Non-pigmented ciliary epithelial cell (primary cell): ENCODE measurements around the gene SIDT2.

Source experiments
- DNase-seq: peaks from one replicate; pipeline ENCODE4 v3.0.0-alpha.2; 2010; ENCODE audit warnings: low read depth

SIDT2 gene

GRCh38 chr11:117222991-117223740 lies 44.6 kb downstream of the SIDT2 start:
- DNase-seq = no peak

GRCh38 chr11:117223741-117224689 lies 45.5 kb downstream of the SIDT2 start:
- DNase-seq = no peak

GRCh38 chr11:117225553-117226170 lies 47.1 kb downstream of the SIDT2 start:
- no peak for DNase-seq

- no peak for DNase-seq
Measured at GRCh38 chr11:117226388-117227385, 48.1 kb downstream of the SIDT2 start.

- DNase-seq = no peak
Measured at GRCh38 chr11:117228091-117228490, 49.5 kb downstream of the SIDT2 start.

DNA sequence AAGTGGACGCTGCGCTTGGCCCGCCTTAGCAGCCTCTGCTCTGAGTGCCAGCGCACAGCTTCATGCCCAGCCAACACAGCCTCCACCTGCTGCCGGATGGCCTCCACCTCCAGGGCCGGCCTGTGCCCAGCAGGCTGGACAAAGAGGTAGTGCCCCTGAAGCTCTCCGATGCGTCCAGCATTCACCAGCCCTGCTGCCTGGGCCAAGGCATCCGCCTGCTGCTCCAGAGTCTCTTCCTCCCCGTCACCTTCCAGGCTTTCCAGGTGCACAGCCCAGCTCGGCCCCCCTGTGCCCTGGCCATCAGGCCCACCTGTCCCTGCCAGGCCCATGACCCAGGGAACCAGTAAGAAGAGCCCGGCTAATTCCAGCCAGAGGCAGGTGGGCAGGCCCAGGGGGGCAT lies 50.9 kb downstream of the SIDT2 start:
- DNase-seq = no peak

DNA sequence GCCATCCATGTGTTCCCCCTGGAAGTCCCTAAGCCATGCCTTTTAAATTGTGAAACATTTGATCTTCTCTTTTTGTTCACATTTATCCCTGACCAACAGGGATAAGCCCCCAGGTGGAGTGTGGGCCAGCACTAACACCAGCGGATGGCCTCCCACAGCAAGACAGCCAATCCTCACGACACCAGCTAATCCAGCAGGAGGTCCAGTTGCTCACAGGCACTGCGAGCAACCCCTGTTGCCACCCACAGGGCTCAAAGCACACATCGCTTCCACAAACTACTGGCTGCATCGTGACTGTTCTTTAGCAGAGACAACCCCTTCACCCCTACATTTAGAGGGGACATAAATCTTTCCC lies 51.4 kb downstream of the SIDT2 start:
- DNase-seq = no peak

GRCh38 chr11:117230286-117230961 lies 51.9 kb downstream of the SIDT2 start:
- no peak for DNase-seq

GRCh38 chr11:117230999-117231841 lies 52.7 kb downstream of the SIDT2 start:
- DNase-seq = no peak

DNA sequence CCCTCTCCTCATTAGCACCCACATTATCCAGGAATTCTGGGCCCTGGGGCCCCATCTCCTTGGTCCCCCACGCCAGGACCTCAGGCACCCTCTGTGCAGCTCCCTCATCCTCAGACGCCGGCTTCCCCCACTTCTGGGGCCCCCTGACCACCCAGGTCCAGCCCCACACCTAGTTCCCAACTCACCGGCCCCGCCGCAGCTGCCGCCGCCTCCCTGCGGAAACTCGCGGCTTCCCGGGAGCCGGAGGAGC lies 53.2 kb downstream of the SIDT2 start, which contains the start of gene PCSK7:
Gene PCSK7, minus strand, starts transcription at position 232 of the 250 bp plus-strand sequence. CDS start 2,229 bp downstream, outside the sequence.
- no peak for DNase-seq

DNA sequence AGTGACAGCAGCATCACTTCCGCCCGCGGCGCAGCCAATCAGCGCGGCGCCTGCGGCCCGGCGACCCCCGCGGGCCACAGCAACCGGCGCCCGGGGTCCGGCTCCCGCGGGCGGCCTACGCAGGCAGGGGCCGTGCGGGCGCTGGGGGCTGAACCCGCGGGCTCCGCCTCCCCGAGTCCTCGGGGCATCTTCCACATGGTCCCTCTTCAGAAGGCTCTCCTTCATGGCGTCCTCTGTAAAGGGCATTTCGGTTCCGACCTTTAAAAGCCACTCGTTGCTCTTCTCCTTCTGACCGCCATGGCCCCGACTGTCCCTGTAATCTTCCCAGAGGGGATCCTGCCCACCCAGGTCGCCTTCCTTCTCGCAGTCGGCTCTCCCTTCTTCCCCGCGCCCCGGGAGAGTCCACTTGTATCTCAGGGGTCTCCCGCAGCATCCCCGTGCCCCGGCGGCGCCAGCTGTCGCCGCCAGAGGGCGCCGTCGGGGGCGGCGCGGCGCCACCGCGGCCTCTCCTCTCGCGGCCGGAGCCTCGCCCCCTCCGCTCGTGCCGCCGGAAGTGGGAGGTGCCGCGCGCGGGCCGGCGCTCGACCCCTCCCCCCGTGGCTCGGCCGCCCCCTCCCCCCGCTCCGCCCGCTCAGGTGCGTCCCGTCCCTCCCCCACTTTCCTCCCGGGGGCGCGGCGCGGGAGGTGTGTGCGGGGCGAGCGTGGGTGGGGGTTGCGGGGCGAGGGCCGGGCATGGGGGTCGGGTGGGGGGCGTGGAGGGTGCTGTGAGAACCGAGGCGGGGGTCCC lies 53.7 kb downstream of the SIDT2 start, which contains the start of gene RNF214:
Gene RNF214, plus strand, starts transcription at position 580 of the 787 bp plus-strand sequence. CDS start 1,602 bp downstream, outside the sequence.
- no peak for DNase-seq

DNA sequence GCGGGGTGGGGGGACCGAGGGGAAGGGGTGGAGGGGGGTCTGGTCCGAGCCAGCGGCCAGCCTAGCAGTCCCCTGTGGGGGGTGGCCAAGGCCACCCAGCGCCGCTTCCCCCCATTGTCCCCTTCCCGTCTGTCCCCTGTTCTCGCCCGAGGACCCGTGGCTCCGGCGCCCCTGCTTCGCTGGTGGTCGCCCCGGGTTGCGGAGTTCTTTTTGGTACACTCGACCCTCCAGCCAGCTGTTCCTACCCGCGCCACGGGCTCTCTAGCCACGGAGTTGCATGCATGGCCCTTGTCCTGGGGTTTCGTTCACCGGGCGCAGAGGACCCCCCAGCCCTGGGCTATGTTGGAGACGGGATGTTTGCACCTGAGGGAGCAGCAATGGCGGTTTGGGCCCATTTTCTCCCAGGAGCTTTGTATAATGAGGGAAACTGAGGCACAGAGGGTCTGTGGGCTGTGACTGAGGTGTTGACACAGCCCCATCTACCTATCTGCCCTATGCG lies 54.4 kb downstream of the SIDT2 start:
- no peak for DNase-seq

DNA sequence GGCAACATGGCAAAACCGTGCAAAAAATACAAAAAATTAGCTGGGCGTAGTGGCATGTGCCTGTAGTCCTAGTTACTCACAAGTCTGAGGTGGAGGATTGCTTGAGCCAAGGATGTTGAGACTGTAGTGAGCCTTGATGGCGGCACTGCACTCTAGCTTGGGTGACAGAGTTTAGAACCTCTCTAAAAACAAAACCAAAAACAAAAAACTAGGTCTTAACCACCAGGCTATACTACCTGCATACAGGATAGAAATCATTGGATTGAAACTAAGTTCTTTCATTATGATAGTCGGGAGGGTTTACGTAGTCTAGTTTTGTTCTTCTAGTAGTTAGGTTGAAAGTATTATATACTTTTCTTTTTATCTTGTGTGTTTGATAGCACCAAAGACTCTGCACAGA lies 59.7 kb downstream of the SIDT2 start:
- DNase-seq = no peak

GRCh38 chr11:117239295-117239694 lies 60.8 kb downstream of the SIDT2 start:
- peak; percentile 94 for DNase-seq
